WI38 (cell line): ENCODE results near the gene SMYD1.

Experiments used
- H3K4me3 ChIP-seq: 2 replicates; pipeline ENCODE4 v1.5.1; 2011; ENCODE audit warnings: low read depth, mild to moderate bottlenecking, control low read depth, low read length
- CTCF ChIP-seq: IDR thresholded peaks from 2 replicates; pipeline ENCODE4 v1.5.1; 2012; ENCODE audit warnings: low read depth, mild to moderate bottlenecking, control low read depth, low read length

Gene SMYD1

GRCh38 chr2:88160517-88160916, 92.9 kb downstream of the SMYD1 start:
- no peak for TF ChIP-seq CTCF
- H3K4me3 ChIP-seq: no peak overlapping the region

GRCh38 chr2:88161446-88162244, 94.0 kb downstream of the SMYD1 start:
- H3K4me3 ChIP-seq: no peak overlapping the region
- TF ChIP-seq CTCF: no peak
